ENCODE data around the gene ZP1. TPM values are rescaled to one million over a fixed set of nuclear protein-coding genes. Genes with fewer than 3 reads are reported as not detected.

The ZP1 gene
- total RNA-seq, 2 experiments from 2014 or later = not detected

GRCh38 chr11:60880643-60881282 lies 13.4 kb downstream of the ZP1 start:
- peaks cover 2% of the 10 kb centered on the region for H3K4me1 Mint-ChIP-seq
- CTCF ChIA-PET = interaction anchor here (0.8 to 1.1 kb wide), 2 partner anchors 13 to 50 kb away, joined by 3 to 4 read pairs; no protein-coding TSS in a partner anchor
- DNase-seq (no peak), ATAC-seq (no peak)
- H3K27me3 Mint-ChIP-seq = no peaks in the 10 kb centered on the region
- no peak overlapping the region for H3K4me3 Mint-ChIP-seq
- peak overlapping the region; percentile 12 for H3K27ac Mint-ChIP-seq
- H3K36me3 Mint-ChIP-seq = peaks cover 9% of the 10 kb centered on the region
- H3K9me3 Mint-ChIP-seq (ENCODE audit: low read depth) = no peaks in the 10 kb centered on the region

GRCh38 chr11:60887556-60887955 lies 20.2 kb downstream of the ZP1 start:
- CTCF ChIA-PET = interaction anchor here (0.7 to 8.8 kb wide), 27 partner anchors 9 to 375 kb away, joined by 3 to 426 read pairs (median 9); partner anchors contain the start of genes CCDC86, PRPF19, PTGDR2 and TMEM109
- H3K4me3 Mint-ChIP-seq = no peak overlapping the region
- peak; percentile 75 for DNase-seq
- peaks cover 3% of the 10 kb centered on the region for H3K4me1 Mint-ChIP-seq
- H3K36me3 Mint-ChIP-seq = peaks cover 14% of the 10 kb centered on the region
- peak; percentile 98 for ATAC-seq
- no peak overlapping the region for H3K27ac Mint-ChIP-seq
- H3K27me3 Mint-ChIP-seq = no peaks in the 10 kb centered on the region
- H3K9me3 Mint-ChIP-seq (ENCODE audit: low read depth) = no peaks in the 10 kb centered on the region

- H3K27ac Mint-ChIP-seq = peak overlapping the region; percentile 6
- H3K27me3 Mint-ChIP-seq = no peaks in the 10 kb centered on the region
- DNase-seq (no peak), ATAC-seq (no peak)
- peaks cover 3% of the 10 kb centered on the region for H3K4me1 Mint-ChIP-seq
- CTCF ChIA-PET = interaction anchor here (0.8 to 8.8 kb wide), 7 partner anchors 10 to 113 kb away, joined by 3 to 426 read pairs (median 26); partner anchors contain the start of gene PRPF19
- no peaks in the 10 kb centered on the region for H3K9me3 Mint-ChIP-seq (ENCODE audit: low read depth)
- no peak overlapping the region for H3K4me3 Mint-ChIP-seq
- peaks cover 23% of the 10 kb centered on the region for H3K36me3 Mint-ChIP-seq
Observed at GRCh38 chr11:60889869-60890311, 22.5 kb downstream of the ZP1 start.

GRCh38 chr11:60890696-60891095 lies 23.4 kb downstream of the ZP1 start:
- Mint-ChIP-seq H3K9me3 (ENCODE audit: low read depth) (no peaks in the 10 kb centered on the region), H3K4me3 (no peak overlapping the region), H3K27ac (no peak overlapping the region), H3K4me1 (peaks cover 3% of the 10 kb centered on the region), H3K27me3 (no peaks in the 10 kb centered on the region), H3K36me3 (peaks cover 31% of the 10 kb centered on the region)
- no peak for DNase-seq
- CTCF ChIA-PET = interaction anchor here (1.0 to 8.8 kb wide), 4 partner anchors 9 to 114 kb away, joined by 3 to 426 read pairs (median 30); no protein-coding TSS in a partner anchor
- ATAC-seq = no peak

- Mint-ChIP-seq H3K9me3 (ENCODE audit: low read depth) (no peaks in the 10 kb centered on the region), H3K27me3 (no peaks in the 10 kb centered on the region), H3K4me1 (peaks cover 3% of the 10 kb centered on the region), H3K36me3 (peaks cover 35% of the 10 kb centered on the region), H3K4me3 (no peak overlapping the region), H3K27ac (no peak overlapping the region)
- CTCF ChIA-PET = interaction anchor here (0.5 to 8.8 kb wide), 6 partner anchors 8 to 406 kb away, joined by 3 to 426 read pairs (median 8); no protein-coding TSS in a partner anchor
- ATAC-seq (no peak), DNase-seq (no peak)
Observed at GRCh38 chr11:60891103-60891741, 23.9 kb downstream of the ZP1 start.

- Mint-ChIP-seq H3K9me3 (ENCODE audit: low read depth) (no peaks in the 10 kb centered on the region), H3K4me3 (no peak overlapping the region), H3K27me3 (no peaks in the 10 kb centered on the region), H3K36me3 (peaks cover 59% of the 10 kb centered on the region), H3K27ac (no peak overlapping the region), H3K4me1 (no peaks in the 10 kb centered on the region)
- ATAC-seq (no peak), DNase-seq (no peak)
- CTCF ChIA-PET = interaction anchor here (1.3 to 13.0 kb wide), 5 partner anchors 8 to 120 kb away, joined by 5 to 230 read pairs (median 8); partner anchors contain the start of genes PRPF19 and TMEM109
Observed at GRCh38 chr11:60895687-60896086, 28.3 kb downstream of the ZP1 start.

- H3K4me1 Mint-ChIP-seq = no peaks in the 10 kb centered on the region
Observed at GRCh38 chr11:60897496-60897895, 30.2 kb downstream of the ZP1 start.

GRCh38 chr11:60899046-60899936 lies 31.9 kb downstream of the ZP1 start:
- ATAC-seq (peak; percentile 76), DNase-seq (no peak)
- CTCF ChIA-PET = interaction anchor here (0.7 to 13.0 kb wide), 21 partner anchors 8 to 487 kb away, joined by 3 to 230 read pairs (median 4); partner anchors contain the start of genes TMEM109 and ZP1
- no peak overlapping the region for H3K4me3 Mint-ChIP-seq
- H3K27ac Mint-ChIP-seq = peak overlapping the region; percentile 33
- peaks cover 61% of the 10 kb centered on the region for H3K36me3 Mint-ChIP-seq
- H3K27me3 Mint-ChIP-seq = no peaks in the 10 kb centered on the region
- peaks cover 13% of the 10 kb centered on the region for H3K4me1 Mint-ChIP-seq
- no peaks in the 10 kb centered on the region for H3K9me3 Mint-ChIP-seq (ENCODE audit: low read depth)

More at GRCh38 chr11:60897496-60897895, 30.2 kb downstream of the ZP1 start:
- H3K9me3 Mint-ChIP-seq (ENCODE audit: low read depth) = no peaks in the 10 kb centered on the region
- CTCF ChIA-PET = interaction anchor here (1.0 to 13.0 kb wide), 4 partner anchors 10 to 64 kb away, joined by 3 to 230 read pairs (median 24); partner anchors contain the start of gene TMEM109
- ATAC-seq (no peak), DNase-seq (no peak)
- no peak overlapping the region for H3K27ac Mint-ChIP-seq
- no peak overlapping the region for H3K4me3 Mint-ChIP-seq
- peaks cover 59% of the 10 kb centered on the region for H3K36me3 Mint-ChIP-seq
- no peaks in the 10 kb centered on the region for H3K27me3 Mint-ChIP-seq

GRCh38 chr11:60899977-60900376 lies 32.6 kb downstream of the ZP1 start:
- Mint-ChIP-seq H3K4me1 (peaks cover 18% of the 10 kb centered on the region), H3K9me3 (ENCODE audit: low read depth) (no peaks in the 10 kb centered on the region), H3K36me3 (peaks cover 58% of the 10 kb centered on the region)

GRCh38 chr11:60900673-60901404 lies 33.5 kb downstream of the ZP1 start:
- Mint-ChIP-seq H3K36me3 (peaks cover 51% of the 10 kb centered on the region), H3K4me1 (peaks cover 25% of the 10 kb centered on the region), H3K27ac (no peak overlapping the region), H3K9me3 (ENCODE audit: low read depth) (no peaks in the 10 kb centered on the region), H3K27me3 (no peaks in the 10 kb centered on the region), H3K4me3 (no peak overlapping the region)
- CTCF ChIA-PET = interaction anchor here (1.2 to 13.0 kb wide), 9 partner anchors 11 to 129 kb away, joined by 3 to 230 read pairs (median 7); partner anchors contain the start of gene TMEM109
- ATAC-seq = no peak
- DNase-seq = no peak

More at GRCh38 chr11:60899977-60900376, 32.6 kb downstream of the ZP1 start:
- Mint-ChIP-seq H3K4me3 (no peak overlapping the region), H3K27ac (no peak overlapping the region), H3K27me3 (no peaks in the 10 kb centered on the region)
- DNase-seq (no peak), ATAC-seq (no peak)
- CTCF ChIA-PET = interaction anchor here (1.0 to 13.0 kb wide), 17 partner anchors 8 to 428 kb away, joined by 3 to 230 read pairs (median 4); partner anchors contain the start of genes TMEM109 and ZP1

GRCh38 chr11:60902625-60903024 lies 35.3 kb downstream of the ZP1 start:
- H3K9me3 Mint-ChIP-seq (ENCODE audit: low read depth) = no peaks in the 10 kb centered on the region
- DNase-seq = no peak
- H3K4me1 Mint-ChIP-seq = peaks cover 33% of the 10 kb centered on the region
- no peak overlapping the region for H3K4me3 Mint-ChIP-seq
- H3K27me3 Mint-ChIP-seq = no peaks in the 10 kb centered on the region
- CTCF ChIA-PET = interaction anchor here (4.0 to 13.0 kb wide), 4 partner anchors 11 to 69 kb away, joined by 26 to 230 read pairs (median 32); partner anchors contain the start of gene TMEM109
- H3K27ac Mint-ChIP-seq = no peak overlapping the region
- no peak for ATAC-seq
- H3K36me3 Mint-ChIP-seq = peaks cover 37% of the 10 kb centered on the region

- Mint-ChIP-seq H3K4me1 (peaks cover 33% of the 10 kb centered on the region), H3K9me3 (ENCODE audit: low read depth) (no peaks in the 10 kb centered on the region)
Observed at GRCh38 chr11:60905047-60905446, 37.7 kb downstream of the ZP1 start.

More at GRCh38 chr11:60905047-60905446, 37.7 kb downstream of the ZP1 start:
- H3K36me3 Mint-ChIP-seq = peaks cover 23% of the 10 kb centered on the region
- peak overlapping the region; percentile 78 for H3K4me3 Mint-ChIP-seq
- H3K27ac Mint-ChIP-seq = peak overlapping the region; percentile 92
- DNase-seq (no peak), ATAC-seq (no peak)
- CTCF ChIA-PET = interaction anchor here (1.3 to 13.0 kb wide), 9 partner anchors 9 to 71 kb away, joined by 3 to 230 read pairs (median 6); partner anchors contain the start of gene TMEM109
- peaks cover 11% of the 10 kb centered on the region for H3K27me3 Mint-ChIP-seq
